ENCODE results near the gene MTNR1A.

Gene MTNR1A

DNA sequence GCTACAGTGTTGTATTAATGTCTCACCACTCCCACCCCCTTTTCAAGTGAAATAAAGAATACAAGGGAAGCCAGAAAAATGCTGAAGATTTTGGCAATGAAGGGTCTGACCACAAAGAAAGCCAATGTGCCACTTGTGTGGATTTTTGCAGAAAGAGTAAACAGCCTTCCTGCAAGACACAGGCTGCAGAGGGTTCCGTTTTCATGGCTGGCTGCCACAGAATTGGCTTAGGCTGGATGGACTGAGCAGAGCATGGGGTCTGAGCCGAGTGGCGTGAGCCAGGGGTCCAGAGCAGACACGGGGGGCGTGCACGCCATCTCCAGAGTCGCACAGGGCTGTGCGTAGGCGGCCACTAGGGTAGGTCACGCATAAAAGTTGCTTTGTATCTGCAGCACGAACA lies 69.2 kb downstream of the MTNR1A start:
- no peak for DNase-seq (ENCODE audit: low read depth)

- no peak for DNase-seq (ENCODE audit: low read depth)
These were observed 69.8 kb downstream of the MTNR1A start for GRCh38 chr4:186485561-186486062.

GRCh38 chr4:186485150-186485549 lies 70.2 kb downstream of the MTNR1A start:
- no peak for DNase-seq (ENCODE audit: low read depth)

DNA sequence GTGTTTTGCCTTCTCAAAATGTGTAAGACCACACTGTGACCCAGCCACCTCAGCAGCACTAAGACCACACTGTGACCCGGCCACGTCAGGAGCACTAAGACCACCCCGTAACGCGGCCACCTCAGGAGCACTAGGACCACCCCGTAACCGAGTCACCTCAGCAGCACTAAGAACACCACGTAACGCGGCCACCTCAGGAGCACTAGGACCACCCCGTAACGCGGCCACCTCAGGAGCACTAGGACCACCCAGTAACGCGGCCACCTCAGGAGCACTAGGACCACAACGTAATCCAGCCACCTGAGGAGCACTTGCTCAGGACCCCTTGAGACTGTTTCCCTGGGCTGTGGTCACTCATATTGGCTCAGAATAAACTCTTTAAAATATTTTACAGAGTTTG lies 71.7 kb downstream of the MTNR1A start:
- DNase-seq (ENCODE audit: low read depth) = no peak

Measured in amniotic epithelial cell (primary cell).